ENCODE results near the gene SERPINB7. TPM values are rescaled to one million over a fixed set of nuclear protein-coding genes. Genes with fewer than 3 reads are reported as not detected.

The SERPINB7 gene
- total and polyA plus RNA-seq, 2 donors: not detected

GRCh38 chr18:63817441-63818051, 42.3 kb downstream of the SERPINB7 start:
- Histone ChIP-seq H3K4me1 (ENCODE audit: insufficient read depth) (no peaks in the 10 kb centered on the region), H3K4me3 (ENCODE audit: low read depth, low read length) (no peak overlapping the region), H3K27ac (ENCODE audit: low read depth) (no peak overlapping the region), H3K36me3 (ENCODE audit: insufficient read depth) (no peaks in the 10 kb centered on the region)
- no peak for DNase-seq (ENCODE audit: extremely low spot score)
- 18% methylated on average over 1 of the region's 1 CpG for WGBS

- H3K36me3 ChIP-seq (ENCODE audit: insufficient read depth): no peaks in the 10 kb centered on the region
- DNase-seq (ENCODE audit: extremely low spot score): no peak
- H3K4me3 ChIP-seq (ENCODE audit: low read depth, low read length): no peak overlapping the region
- no peak overlapping the region for H3K27ac ChIP-seq (ENCODE audit: low read depth)
- WGBS: 24% methylated on average over 1 of the region's 1 CpG
- no peaks in the 10 kb centered on the region for H3K4me1 ChIP-seq (ENCODE audit: insufficient read depth)
These were observed 43.0 kb downstream of the SERPINB7 start for GRCh38 chr18:63818212-63818611.

GRCh38 chr18:63819786-63820185, 44.6 kb downstream of the SERPINB7 start:
- DNase-seq (ENCODE audit: extremely low spot score): no peak
- no peak overlapping the region for H3K27ac ChIP-seq (ENCODE audit: low read depth)
- 18% methylated on average over 2 of the region's 2 CpGs for WGBS
- no peaks in the 10 kb centered on the region for H3K36me3 ChIP-seq (ENCODE audit: insufficient read depth)
- H3K4me3 ChIP-seq (ENCODE audit: low read depth, low read length): no peak overlapping the region
- H3K4me1 ChIP-seq (ENCODE audit: insufficient read depth): no peaks in the 10 kb centered on the region

- no peak overlapping the region for H3K4me3 ChIP-seq (ENCODE audit: low read depth, low read length)
- no peaks in the 10 kb centered on the region for H3K36me3 ChIP-seq (ENCODE audit: insufficient read depth)
- DNase-seq (ENCODE audit: extremely low spot score): no peak
- WGBS: 90% methylated on average over 3 of the region's 3 CpGs
- no peak overlapping the region for H3K27ac ChIP-seq (ENCODE audit: low read depth)
- no peaks in the 10 kb centered on the region for H3K4me1 ChIP-seq (ENCODE audit: insufficient read depth)
These were observed 45.5 kb downstream of the SERPINB7 start for GRCh38 chr18:63820694-63821093.

GRCh38 chr18:63823516-63824219, 48.5 kb downstream of the SERPINB7 start:
- Histone ChIP-seq H3K27ac (ENCODE audit: low read depth) (no peak overlapping the region), H3K4me1 (ENCODE audit: insufficient read depth) (no peaks in the 10 kb centered on the region), H3K4me3 (ENCODE audit: low read depth, low read length) (no peak overlapping the region), H3K36me3 (ENCODE audit: insufficient read depth) (no peaks in the 10 kb centered on the region)
- WGBS: 79% methylated on average over 10 of the region's 10 CpGs
- DNase-seq (ENCODE audit: extremely low spot score): no peak

- no peak for DNase-seq (ENCODE audit: extremely low spot score)
- Histone ChIP-seq H3K36me3 (ENCODE audit: insufficient read depth) (no peaks in the 10 kb centered on the region), H3K27ac (ENCODE audit: low read depth) (no peak overlapping the region), H3K4me1 (ENCODE audit: insufficient read depth) (no peaks in the 10 kb centered on the region), H3K4me3 (ENCODE audit: low read depth, low read length) (no peak overlapping the region)
- 89% methylated on average over 2 of the region's 2 CpGs for WGBS
These were observed 49.0 kb downstream of the SERPINB7 start for GRCh38 chr18:63824220-63824525.

GRCh38 chr18:63828120-63828519, 52.9 kb downstream of the SERPINB7 start:
- H3K4me3 ChIP-seq (ENCODE audit: low read depth, low read length): no peak overlapping the region
- H3K4me1 ChIP-seq (ENCODE audit: insufficient read depth): no peaks in the 10 kb centered on the region
- H3K27ac ChIP-seq (ENCODE audit: low read depth): no peak overlapping the region
- WGBS: 75% methylated on average over 3 of the region's 3 CpGs
- DNase-seq (ENCODE audit: extremely low spot score): no peak
- no peaks in the 10 kb centered on the region for H3K36me3 ChIP-seq (ENCODE audit: insufficient read depth)

GRCh38 chr18:63828656-63829055, 53.4 kb downstream of the SERPINB7 start:
- Histone ChIP-seq H3K4me1 (ENCODE audit: insufficient read depth) (no peaks in the 10 kb centered on the region), H3K27ac (ENCODE audit: low read depth) (no peak overlapping the region), H3K36me3 (ENCODE audit: insufficient read depth) (no peaks in the 10 kb centered on the region), H3K4me3 (ENCODE audit: low read depth, low read length) (no peak overlapping the region)
- WGBS: 44% methylated on average over 1 of the region's 1 CpG
- no peak for DNase-seq (ENCODE audit: extremely low spot score)

GRCh38 chr18:63829886-63830285, 54.7 kb downstream of the SERPINB7 start:
- no peak for DNase-seq (ENCODE audit: extremely low spot score)
- Histone ChIP-seq H3K27ac (ENCODE audit: low read depth) (no peak overlapping the region), H3K4me3 (ENCODE audit: low read depth, low read length) (no peak overlapping the region), H3K36me3 (ENCODE audit: insufficient read depth) (no peaks in the 10 kb centered on the region), H3K4me1 (ENCODE audit: insufficient read depth) (no peaks in the 10 kb centered on the region)

GRCh38 chr18:63831080-63831788, 56.0 kb downstream of the SERPINB7 start:
- H3K36me3 ChIP-seq (ENCODE audit: insufficient read depth): no peaks in the 10 kb centered on the region
- 69% methylated on average over 6 of the region's 6 CpGs for WGBS
- H3K27ac ChIP-seq (ENCODE audit: low read depth): no peak overlapping the region
- no peak overlapping the region for H3K4me3 ChIP-seq (ENCODE audit: low read depth, low read length)
- no peak for DNase-seq (ENCODE audit: extremely low spot score)
- H3K4me1 ChIP-seq (ENCODE audit: insufficient read depth): no peaks in the 10 kb centered on the region

- no peak for DNase-seq (ENCODE audit: extremely low spot score)
- H3K4me3 ChIP-seq (ENCODE audit: low read depth, low read length): no peak overlapping the region
- H3K36me3 ChIP-seq (ENCODE audit: insufficient read depth): no peaks in the 10 kb centered on the region
- no peak overlapping the region for H3K27ac ChIP-seq (ENCODE audit: low read depth)
- H3K4me1 ChIP-seq (ENCODE audit: insufficient read depth): no peaks in the 10 kb centered on the region
- 75% methylated on average over 1 of the region's 1 CpG for WGBS
These were observed 57.3 kb downstream of the SERPINB7 start for GRCh38 chr18:63832470-63832869.

GRCh38 chr18:63834471-63835113, 59.4 kb downstream of the SERPINB7 start:
- no peak overlapping the region for H3K4me3 ChIP-seq (ENCODE audit: low read depth, low read length)
- no peak for DNase-seq (ENCODE audit: extremely low spot score)
- no peaks in the 10 kb centered on the region for H3K4me1 ChIP-seq (ENCODE audit: insufficient read depth)
- no peak overlapping the region for H3K27ac ChIP-seq (ENCODE audit: low read depth)
- H3K36me3 ChIP-seq (ENCODE audit: insufficient read depth): no peaks in the 10 kb centered on the region
- 85% methylated on average over 4 of the region's 4 CpGs for WGBS

GRCh38 chr18:63836456-63836855, 61.2 kb downstream of the SERPINB7 start:
- WGBS: 48% methylated on average over 3 of the region's 3 CpGs
- no peaks in the 10 kb centered on the region for H3K36me3 ChIP-seq (ENCODE audit: insufficient read depth)
- no peak overlapping the region for H3K4me3 ChIP-seq (ENCODE audit: low read depth, low read length)
- DNase-seq (ENCODE audit: extremely low spot score): no peak
- H3K27ac ChIP-seq (ENCODE audit: low read depth): no peak overlapping the region
- H3K4me1 ChIP-seq (ENCODE audit: insufficient read depth): no peaks in the 10 kb centered on the region

- no peaks in the 10 kb centered on the region for H3K4me1 ChIP-seq (ENCODE audit: insufficient read depth)
- H3K27ac ChIP-seq (ENCODE audit: low read depth): no peak overlapping the region
- H3K36me3 ChIP-seq (ENCODE audit: insufficient read depth): no peaks in the 10 kb centered on the region
- no peak for DNase-seq (ENCODE audit: extremely low spot score)
- H3K4me3 ChIP-seq (ENCODE audit: low read depth, low read length): no peak overlapping the region
- WGBS: 77% methylated on average over 5 of the region's 5 CpGs
These were observed 62.4 kb downstream of the SERPINB7 start for GRCh38 chr18:63837590-63837989.

All from urinary bladder (tissue), 4 donors.